HG03378 (cell line): ENCODE data around the gene APC.

Source experiments
- ATAC-seq: cut with Tn5 transposase; IDR thresholded peaks from one replicate; pipeline ENCODE4 v1.9.1; 2021; ENCODE audit warnings: mild to moderate bottlenecking, moderate library complexity; ENCODE audit not compliant: unreplicated experiment

Gene APC

GRCh38 chr5:112776301-112776856 is 38.7 kb downstream of the APC start:
- no peak for ATAC-seq

- no peak for ATAC-seq
Observed at GRCh38 chr5:112779531-112779930, 41.8 kb downstream of the APC start.

- ATAC-seq = no peak
Observed at GRCh38 chr5:112784726-112785125, 47.0 kb downstream of the APC start.

- no peak for ATAC-seq
Observed at GRCh38 chr5:112787261-112787660, 49.6 kb downstream of the APC start.

GRCh38 chr5:112787896-112788295 is 50.2 kb downstream of the APC start:
- ATAC-seq = no peak

- ATAC-seq = no peak
Observed at GRCh38 chr5:112793201-112793600, 55.5 kb downstream of the APC start.

GRCh38 chr5:112794410-112794809 is 56.7 kb downstream of the APC start:
- ATAC-seq = no peak

- no peak for ATAC-seq
Observed at GRCh38 chr5:112795342-112795741, 57.7 kb downstream of the APC start.

- peak; percentile 56 for ATAC-seq
Observed at GRCh38 chr5:112795944-112796678, 58.4 kb downstream of the APC start.

- ATAC-seq = no peak
Observed at GRCh38 chr5:112799661-112800060, 62.0 kb downstream of the APC start.

GRCh38 chr5:112800891-112801290 is 63.2 kb downstream of the APC start:
- no peak for ATAC-seq

GRCh38 chr5:112811023-112811422 is 73.3 kb downstream of the APC start:
- ATAC-seq = no peak

- no peak for ATAC-seq
Observed at GRCh38 chr5:112812549-112812948, 74.9 kb downstream of the APC start.

- ATAC-seq = no peak
Observed at GRCh38 chr5:112820246-112820645, 82.6 kb downstream of the APC start.

- ATAC-seq = no peak
Observed at GRCh38 chr5:112822456-112822855, 84.8 kb downstream of the APC start.

GRCh38 chr5:112823181-112823580 is 85.5 kb downstream of the APC start:
- ATAC-seq = no peak

- no peak for ATAC-seq
Observed at GRCh38 chr5:112823656-112824055, 86.0 kb downstream of the APC start.

- no peak for ATAC-seq
Observed at GRCh38 chr5:112824197-112824596, 86.5 kb downstream of the APC start.

- ATAC-seq = no peak
Observed at GRCh38 chr5:112830378-112830777, 92.7 kb downstream of the APC start.

- no peak for ATAC-seq
Observed at GRCh38 chr5:112833971-112834370, 96.3 kb downstream of the APC start.

GRCh38 chr5:112844489-112844888 is 106.8 kb downstream of the APC start:
- ATAC-seq = no peak

- ATAC-seq = no peak
Observed at GRCh38 chr5:112846556-112846955, 108.9 kb downstream of the APC start.

- no peak for ATAC-seq
Observed at GRCh38 chr5:112847306-112847705, 109.6 kb downstream of the APC start.
